Measurements from ENCODE around the gene TMEM203.

The TMEM203 gene

DNA sequence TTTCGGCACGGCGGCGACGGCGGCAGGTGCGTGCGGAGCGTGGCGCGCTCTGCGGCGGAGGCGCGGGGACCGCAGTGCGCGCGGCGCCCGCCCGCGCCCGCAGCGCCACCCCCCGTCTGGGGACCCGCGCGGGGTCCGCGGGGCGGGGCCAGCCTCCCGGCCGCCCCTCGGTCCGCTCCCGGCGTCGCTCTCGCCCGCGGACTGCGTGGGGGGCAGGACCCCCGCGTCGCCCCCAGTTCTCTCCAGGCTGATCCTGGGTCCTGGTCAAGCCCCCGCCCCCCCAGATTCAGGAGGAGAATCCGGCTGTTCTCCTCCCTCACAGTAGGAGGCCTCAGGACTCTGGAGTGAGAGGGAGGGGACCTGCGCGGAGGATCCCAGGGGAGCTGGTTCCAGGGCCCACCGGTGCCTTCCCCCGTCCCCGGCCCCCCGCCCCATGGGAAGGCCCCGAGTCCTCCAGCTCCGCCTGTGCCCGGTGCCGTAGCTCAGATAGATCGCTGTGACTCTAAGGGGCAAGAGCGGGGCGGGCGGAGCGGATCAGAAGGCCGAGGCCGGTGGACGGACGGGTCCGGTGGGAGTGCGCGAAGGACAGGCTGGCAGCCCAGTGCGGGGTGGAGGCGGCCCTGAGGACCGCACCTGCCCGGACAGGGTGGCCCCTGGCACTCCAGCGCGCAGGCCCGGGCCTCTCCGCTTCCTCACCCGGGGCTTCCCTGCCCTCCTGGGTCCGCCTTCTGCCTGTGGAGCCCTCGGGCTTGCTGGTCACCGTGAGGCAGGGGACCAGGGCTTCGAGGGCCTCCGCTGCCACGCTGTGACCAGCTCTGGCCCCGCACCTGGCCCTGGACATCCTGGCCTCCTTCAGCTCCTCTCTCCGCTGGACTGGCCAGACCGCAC is 17.0 kb upstream of the TMEM203 start, which contains the start of gene RNF208:
Gene RNF208, minus strand, starts transcription at position 51 of the 888 bp plus-strand sequence. CDS start 1,028 bp downstream, outside the sequence.
- no peak for DNase-seq (ENCODE audit: extremely low read depth, insufficient read length)
- H3K4me3 ChIP-seq (replicated peaks; ENCODE audit: low read depth, low read length) = peak within 1 kb of the TSS; percentile 63
- H3K27me3 ChIP-seq (replicated peaks; ENCODE audit: control insufficient read depth, insufficient read depth, low read length) = no peaks in the 10 kb centered on the region
- TF ChIP-seq, protein P1, sequence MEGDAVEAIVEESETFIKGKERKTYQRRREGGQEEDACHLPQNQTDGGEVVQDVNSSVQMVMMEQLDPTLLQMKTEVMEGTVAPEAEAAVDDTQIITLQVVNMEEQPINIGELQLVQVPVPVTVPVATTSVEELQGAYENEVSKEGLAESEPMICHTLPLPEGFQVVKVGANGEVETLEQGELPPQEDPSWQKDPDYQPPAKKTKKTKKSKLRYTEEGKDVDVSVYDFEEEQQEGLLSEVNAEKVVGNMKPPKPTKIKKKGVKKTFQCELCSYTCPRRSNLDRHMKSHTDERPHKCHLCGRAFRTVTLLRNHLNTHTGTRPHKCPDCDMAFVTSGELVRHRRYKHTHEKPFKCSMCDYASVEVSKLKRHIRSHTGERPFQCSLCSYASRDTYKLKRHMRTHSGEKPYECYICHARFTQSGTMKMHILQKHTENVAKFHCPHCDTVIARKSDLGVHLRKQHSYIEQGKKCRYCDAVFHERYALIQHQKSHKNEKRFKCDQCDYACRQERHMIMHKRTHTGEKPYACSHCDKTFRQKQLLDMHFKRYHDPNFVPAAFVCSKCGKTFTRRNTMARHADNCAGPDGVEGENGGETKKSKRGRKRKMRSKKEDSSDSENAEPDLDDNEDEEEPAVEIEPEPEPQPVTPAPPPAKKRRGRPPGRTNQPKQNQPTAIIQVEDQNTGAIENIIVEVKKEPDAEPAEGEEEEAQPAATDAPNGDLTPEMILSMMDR (IDR thresholded peaks at IDR 0.05; ENCODE audit: insufficient read depth, low read length, poor library complexity, severe bottlenecking) = no peak
- no peaks in the 10 kb centered on the region; the same call in 1 of the 2 replicates for H3K36me3 ChIP-seq (ENCODE audit: control insufficient read depth, insufficient read depth, low read length)

DNA sequence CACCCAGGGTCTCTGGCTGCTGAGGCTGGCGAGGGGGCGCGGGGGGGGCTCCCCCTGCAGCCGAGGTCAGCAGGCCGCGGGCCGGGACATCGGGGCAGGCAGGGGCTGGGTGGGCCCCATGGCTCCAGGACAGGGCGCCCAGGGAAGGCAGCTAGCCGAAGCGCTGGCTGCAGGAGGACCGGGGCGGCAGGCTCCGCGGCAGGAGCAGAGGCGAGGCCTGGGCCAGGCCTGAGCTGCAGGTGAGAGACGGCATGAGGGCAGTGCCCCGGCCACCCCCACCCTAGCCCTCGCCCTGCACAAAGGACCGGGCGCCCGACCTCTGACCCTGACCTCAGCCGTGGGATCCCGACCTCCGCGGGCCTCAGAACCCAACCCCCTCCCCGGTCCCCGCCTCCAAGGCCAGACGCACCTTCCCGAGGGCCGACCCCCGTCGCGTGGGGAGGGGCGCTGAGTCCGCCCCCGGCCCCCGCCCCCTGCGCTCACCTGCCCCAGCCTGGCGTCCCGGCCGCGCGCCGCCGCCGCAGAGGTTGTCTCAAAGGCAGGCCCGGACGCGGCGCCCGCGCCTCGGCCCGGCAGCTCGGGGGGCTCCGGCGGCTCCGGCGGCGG is 16.2 kb upstream of the TMEM203 start:
- TF ChIP-seq, protein P1 (IDR thresholded peaks at IDR 0.05; ENCODE audit: insufficient read depth, low read length, poor library complexity, severe bottlenecking) = no peak
- Histone ChIP-seq H3K27me3 (replicated peaks; ENCODE audit: control insufficient read depth, insufficient read depth, low read length) (no peaks in the 10 kb centered on the region), H3K36me3 (ENCODE audit: control insufficient read depth, insufficient read depth, low read length) (peaks cover 2% of the 10 kb centered on the region; the same call in 1 of the 2 replicates), H3K4me3 (replicated peaks; ENCODE audit: low read depth, low read length) (peak overlapping the region; percentile 55)
- no peak for DNase-seq (ENCODE audit: extremely low read depth, insufficient read length)

DNA sequence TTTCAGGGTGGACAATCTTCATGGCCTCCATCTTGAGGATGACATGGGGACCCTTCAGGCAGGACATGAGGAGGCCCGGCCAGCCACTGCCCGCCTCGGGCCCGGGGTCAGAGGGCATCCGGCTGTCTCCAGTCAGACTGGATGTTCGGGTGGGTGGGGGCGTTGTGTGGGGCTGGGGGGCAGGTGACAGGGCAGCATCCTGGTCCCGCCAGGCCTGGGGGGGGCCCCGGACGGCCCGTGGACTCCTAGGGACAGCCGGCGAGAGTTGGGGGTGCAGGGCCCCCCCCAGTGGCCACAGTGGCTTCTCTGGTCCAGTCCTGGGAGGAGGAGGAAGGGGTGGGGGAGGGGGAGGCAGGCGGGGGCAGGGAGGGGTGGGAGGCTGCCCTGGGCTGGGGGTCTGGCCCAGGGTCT is 15.7 kb upstream of the TMEM203 start:
- Histone ChIP-seq H3K4me3 (replicated peaks; ENCODE audit: low read depth, low read length) (peak overlapping the region; percentile 55), H3K36me3 (ENCODE audit: control insufficient read depth, insufficient read depth, low read length) (peaks cover 3% of the 10 kb centered on the region), H3K27me3 (replicated peaks; ENCODE audit: control insufficient read depth, insufficient read depth, low read length) (no peaks in the 10 kb centered on the region)
- TF ChIP-seq, protein P1 (IDR thresholded peaks at IDR 0.05; ENCODE audit: insufficient read depth, low read length, poor library complexity, severe bottlenecking) = no peak
- no peak for DNase-seq (ENCODE audit: extremely low read depth, insufficient read length)

DNA sequence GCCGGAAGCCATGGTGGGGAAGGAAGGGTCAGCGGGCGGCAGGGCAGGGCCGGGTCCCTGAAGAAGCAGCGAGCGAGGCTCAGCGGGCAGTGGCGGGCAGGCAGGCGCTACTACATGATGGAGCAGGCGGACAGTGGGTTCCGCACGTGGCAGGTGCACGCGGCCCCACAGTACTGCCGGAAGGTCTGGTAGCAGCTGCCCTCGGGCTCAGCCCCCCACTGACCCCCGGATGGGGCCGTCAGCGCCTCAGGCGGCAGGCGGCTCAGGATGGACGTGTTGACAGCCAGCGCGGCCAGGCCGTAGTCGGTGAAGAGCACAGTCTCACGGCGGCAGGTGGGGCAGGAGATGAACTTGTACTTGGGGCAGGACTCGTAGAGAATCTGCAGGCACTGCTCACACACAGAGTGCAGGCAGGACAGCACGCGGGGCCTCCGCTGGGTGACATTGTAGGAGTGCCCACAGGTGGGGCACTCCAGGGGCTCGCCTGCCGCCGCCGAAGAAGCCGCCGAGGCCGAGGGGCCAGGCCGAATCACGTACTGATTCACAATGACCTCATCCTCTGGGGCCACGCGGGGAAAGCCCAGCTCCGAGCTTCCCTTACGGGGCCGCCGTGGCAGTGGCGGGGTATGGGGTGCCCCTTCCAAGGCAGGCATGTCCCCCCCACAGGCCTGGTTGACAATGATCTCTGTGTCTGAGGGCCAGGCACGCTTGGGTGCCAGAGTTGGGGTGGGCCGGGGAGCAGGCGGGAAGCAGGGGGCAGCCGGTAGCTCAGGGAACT is 15.1 kb upstream of the TMEM203 start:
- peaks cover 9% of the 10 kb centered on the region for H3K36me3 ChIP-seq (ENCODE audit: control insufficient read depth, insufficient read depth, low read length)
- DNase-seq (ENCODE audit: extremely low read depth, insufficient read length) = no peak
- H3K4me3 ChIP-seq (replicated peaks; ENCODE audit: low read depth, low read length) = no peak overlapping the region
- TF ChIP-seq, protein P1 (IDR thresholded peaks at IDR 0.05; ENCODE audit: insufficient read depth, low read length, poor library complexity, severe bottlenecking) = no peak
- H3K27me3 ChIP-seq (replicated peaks; ENCODE audit: control insufficient read depth, insufficient read depth, low read length) = no peaks in the 10 kb centered on the region

DNA sequence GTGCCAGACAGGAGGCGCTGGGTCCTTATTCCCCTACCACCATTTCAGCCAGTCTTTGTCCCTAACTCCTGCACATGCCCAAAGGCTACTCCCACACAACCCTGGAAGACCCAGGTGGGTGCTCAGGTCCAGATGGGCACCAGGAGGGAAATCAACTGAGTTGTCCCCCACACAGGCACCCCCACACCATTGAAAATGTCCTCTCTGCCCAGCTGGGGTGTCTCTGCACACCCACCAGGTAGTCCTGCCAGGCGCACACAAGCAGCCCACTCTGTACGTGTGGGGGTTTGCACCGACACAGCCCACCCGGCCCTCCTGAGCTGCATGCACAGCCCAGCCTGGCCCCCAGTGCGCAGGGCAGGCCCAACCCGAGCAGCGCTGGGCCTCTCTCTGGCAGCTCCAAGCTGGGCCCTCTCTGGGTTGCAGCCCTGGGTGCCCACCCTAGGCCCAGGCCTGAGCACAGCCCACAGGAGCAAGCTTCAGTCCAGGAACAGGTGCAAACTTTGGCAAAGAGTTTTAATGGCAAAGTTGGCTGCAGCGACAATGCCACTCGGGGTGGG is 14.4 kb upstream of the TMEM203 start:
- no peak overlapping the region for H3K4me3 ChIP-seq (replicated peaks; ENCODE audit: low read depth, low read length)
- no peaks in the 10 kb centered on the region for H3K27me3 ChIP-seq (replicated peaks; ENCODE audit: control insufficient read depth, insufficient read depth, low read length)
- TF ChIP-seq, protein P1 (IDR thresholded peaks at IDR 0.05; ENCODE audit: insufficient read depth, low read length, poor library complexity, severe bottlenecking) = no peak
- no peak for DNase-seq (ENCODE audit: extremely low read depth, insufficient read length)
- peaks cover 10% of the 10 kb centered on the region for H3K36me3 ChIP-seq (ENCODE audit: control insufficient read depth, insufficient read depth, low read length)
